Tibial nerve (tissue), 4 donors: ENCODE data around the gene TEKT5. TPM values are rescaled to one million over a fixed set of nuclear protein-coding genes. Genes with fewer than 3 reads are reported as not detected.

ENCODE experiments used
- DNase-seq, 2 donors: peaks; one replicate each; pipeline ENCODE4 v3.0.0-alpha.2; 2019; ENCODE audit warnings: low spot score in 2 of 2
- H3K27ac ChIP-seq, 4 donors: fragments of 200-600 bp; sonication (generic) in 3 of 4; one replicate each; pipeline ENCODE4 v1.5.1; 2017 to 2019; ENCODE audit warnings: mild to moderate bottlenecking in 1 of 4
- H3K27me3 ChIP-seq, 2 donors: fragments of 200-600 bp; sonication (generic) in 1 of 2; one replicate each; pipeline versions ENCODE4 v1.5.1 to v1.6.0; 2017 to 2019
- H3K36me3 ChIP-seq, 3 donors: fragments of 200-600 bp; sonication (generic); one replicate each; pipeline ENCODE4 v1.5.1; 2018 to 2019
- H3K4me1 ChIP-seq, 4 donors: fragments of 200-600 bp; sonication (generic) in 3 of 4; one replicate each; pipeline ENCODE4 v1.5.1; 2017 to 2019
- H3K4me3 ChIP-seq, 4 donors: fragments of 200-600 bp; sonication (generic) in 3 of 4; one replicate each; pipeline ENCODE4 v1.5.1; 2017 to 2019; ENCODE audit warnings: mild to moderate bottlenecking in 1 of 4, moderate library complexity in 1 of 4
- H3K9me3 ChIP-seq, 4 donors: fragments of 200-600 bp; sonication (generic) in 3 of 4; one replicate each; pipeline ENCODE4 v1.5.1; 2017 to 2019
- EP300 ChIP-seq, 2 donors: sonication (generic); formaldehyde crosslinking; IDR thresholded peaks; one replicate each; pipeline ENCODE4 v1.6.1; 2017; ENCODE audit warnings: antibody characterized with exemption in 2 of 2, mild to moderate bottlenecking in 1 of 2
- POLR2A ChIP-seq, 2 donors: fragments of 450-650 bp; IDR thresholded peaks; one replicate each; pipeline ENCODE4 v1.6.1; 2017; ENCODE audit warnings: antibody characterized with exemption in 2 of 2, mild to moderate bottlenecking in 2 of 2, moderate library complexity in 2 of 2
- WGBS, 2 donors: methylation state at CpG; one replicate each; pipeline ENCODE4 v1.1.5; 2018; 5-methylcytosine and 5-hydroxymethylcytosine counted together
- total RNA-seq, 4 donors: library from RNA; depleted of rRNA; stranded (reverse); fragments of >200 nt; gene quantifications; one replicate each; pipeline ENCODE4 v1.1.0, GENCODE V29; 2016
- TF ChIP-seq, protein P1 (sequence below), 5 experiments: fragments of 200-600 bp in 3 of 5; fragments of 450-650 bp in 2 of 5; sonication (generic) in 3 of 5; IDR thresholded peaks; one replicate each; pipeline ENCODE4 v1.5.1; 2016 to 2019; ENCODE audit warnings: antibody characterized with exemption in 5 of 5, mild to moderate bottlenecking in 3 of 5, moderate library complexity in 2 of 5

TEKT5 gene
- total RNA-seq, 4 donors from 2014 or later: not detected

DNA sequence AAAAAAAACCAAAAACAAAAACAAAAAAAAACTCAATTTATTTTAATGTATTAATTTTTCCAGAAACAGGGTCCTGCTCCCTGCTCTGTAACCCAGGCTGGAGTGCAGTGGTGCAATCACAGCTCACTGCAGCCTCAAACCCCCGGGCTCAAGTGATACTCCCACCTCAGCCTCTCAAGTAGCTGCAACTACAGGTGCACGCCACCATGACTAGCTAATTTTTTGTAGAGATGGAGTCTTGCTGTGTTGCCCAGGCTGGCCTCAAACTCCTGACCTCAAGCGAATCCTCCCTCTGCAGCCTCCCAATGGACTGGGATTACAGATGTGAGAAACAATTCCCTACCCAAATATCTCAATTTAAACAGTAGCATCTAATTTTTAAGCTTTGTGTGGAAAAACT lies 89.1 kb downstream of the TEKT5 start:
- no peak for TF ChIP-seq EP300 (IDR thresholded peaks at IDR 0.05)
- no peak for TF ChIP-seq POLR2A (IDR thresholded peaks at IDR 0.05)
- TF ChIP-seq, protein P1, sequence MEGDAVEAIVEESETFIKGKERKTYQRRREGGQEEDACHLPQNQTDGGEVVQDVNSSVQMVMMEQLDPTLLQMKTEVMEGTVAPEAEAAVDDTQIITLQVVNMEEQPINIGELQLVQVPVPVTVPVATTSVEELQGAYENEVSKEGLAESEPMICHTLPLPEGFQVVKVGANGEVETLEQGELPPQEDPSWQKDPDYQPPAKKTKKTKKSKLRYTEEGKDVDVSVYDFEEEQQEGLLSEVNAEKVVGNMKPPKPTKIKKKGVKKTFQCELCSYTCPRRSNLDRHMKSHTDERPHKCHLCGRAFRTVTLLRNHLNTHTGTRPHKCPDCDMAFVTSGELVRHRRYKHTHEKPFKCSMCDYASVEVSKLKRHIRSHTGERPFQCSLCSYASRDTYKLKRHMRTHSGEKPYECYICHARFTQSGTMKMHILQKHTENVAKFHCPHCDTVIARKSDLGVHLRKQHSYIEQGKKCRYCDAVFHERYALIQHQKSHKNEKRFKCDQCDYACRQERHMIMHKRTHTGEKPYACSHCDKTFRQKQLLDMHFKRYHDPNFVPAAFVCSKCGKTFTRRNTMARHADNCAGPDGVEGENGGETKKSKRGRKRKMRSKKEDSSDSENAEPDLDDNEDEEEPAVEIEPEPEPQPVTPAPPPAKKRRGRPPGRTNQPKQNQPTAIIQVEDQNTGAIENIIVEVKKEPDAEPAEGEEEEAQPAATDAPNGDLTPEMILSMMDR (IDR thresholded peaks at IDR 0.05): no peak
- H3K36me3 ChIP-seq: no peaks in the 10 kb centered on the region
- H3K4me3 ChIP-seq: no peak overlapping the region
- no peaks in the 10 kb centered on the region for H3K27me3 ChIP-seq
- no peak overlapping the region for H3K27ac ChIP-seq
- H3K9me3 ChIP-seq: no peaks in the 10 kb centered on the region
- 88 to 94% methylated on average over 3 of the region's 3 CpGs for WGBS, 2 donors
- H3K4me1 ChIP-seq: peaks cover 0 to 18% (median 2%) of the 10 kb centered on the region in 4 donors
- DNase-seq: no peak

DNA sequence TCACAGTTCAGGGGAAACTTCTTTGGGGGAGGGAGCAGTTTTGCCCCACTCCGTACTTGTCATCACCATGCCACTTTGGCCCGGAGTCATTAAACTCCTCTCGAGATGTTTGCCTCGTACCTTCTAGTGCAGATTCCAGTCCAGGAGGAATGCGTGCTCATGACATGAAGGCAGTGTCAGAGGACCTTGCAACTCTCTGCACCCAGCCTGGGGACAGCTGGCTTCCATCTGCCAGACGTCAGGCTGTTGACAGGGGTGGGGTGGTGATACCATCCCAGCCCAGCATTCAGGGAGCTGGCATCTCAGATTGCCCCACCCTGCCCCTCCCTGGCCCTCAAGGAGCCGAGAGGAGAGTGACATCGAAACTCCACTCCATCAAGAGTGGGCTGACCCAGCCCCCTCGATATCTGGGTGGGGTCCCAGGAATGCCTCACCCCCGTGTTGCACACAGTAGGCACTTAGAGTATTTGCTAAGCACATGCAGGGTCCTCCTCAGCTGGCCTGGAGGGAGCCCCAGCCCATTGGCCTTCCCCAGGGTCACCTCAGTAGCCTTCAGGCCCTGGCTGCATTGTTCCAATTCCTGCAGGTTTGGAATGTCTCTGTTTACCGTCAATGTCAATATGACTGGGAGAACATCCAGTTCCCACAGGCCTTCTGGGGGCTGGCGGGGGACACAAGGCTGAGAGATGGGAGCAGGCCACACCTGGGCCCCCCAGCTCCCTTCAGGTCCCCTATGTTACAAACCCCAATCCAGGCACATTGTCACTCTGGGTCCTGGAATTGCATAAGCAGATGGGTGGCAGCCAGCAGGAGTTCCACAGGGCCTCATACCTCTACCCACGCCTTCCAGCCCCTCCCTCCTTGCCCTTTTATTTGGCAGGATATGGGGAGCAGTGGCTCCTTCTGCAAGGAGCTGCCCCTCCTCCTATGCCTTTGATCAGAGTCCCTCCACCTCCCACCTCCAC lies 93.0 kb downstream of the TEKT5 start:
- H3K36me3 ChIP-seq: no peaks in the 10 kb centered on the region
- TF ChIP-seq, protein P1 (IDR thresholded peaks at IDR 0.05): no peak
- no peak for TF ChIP-seq EP300 (IDR thresholded peaks at IDR 0.05)
- no peak for TF ChIP-seq POLR2A (IDR thresholded peaks at IDR 0.05)
- H3K27me3 ChIP-seq: peaks cover 0 to 4% of the 10 kb centered on the region in 2 donors
- no peaks in the 10 kb centered on the region for H3K9me3 ChIP-seq
- H3K27ac ChIP-seq: peak overlapping the region in 1 of 4 donors; percentile 65
- peaks cover 0 to 6% (median 0%) of the 10 kb centered on the region in 4 donors for H3K4me1 ChIP-seq
- no peak for DNase-seq
- no peak overlapping the region for H3K4me3 ChIP-seq
- 50 to 74% methylated on average over 8 to 12 of the region's 13 CpGs for WGBS, 2 donors

DNA sequence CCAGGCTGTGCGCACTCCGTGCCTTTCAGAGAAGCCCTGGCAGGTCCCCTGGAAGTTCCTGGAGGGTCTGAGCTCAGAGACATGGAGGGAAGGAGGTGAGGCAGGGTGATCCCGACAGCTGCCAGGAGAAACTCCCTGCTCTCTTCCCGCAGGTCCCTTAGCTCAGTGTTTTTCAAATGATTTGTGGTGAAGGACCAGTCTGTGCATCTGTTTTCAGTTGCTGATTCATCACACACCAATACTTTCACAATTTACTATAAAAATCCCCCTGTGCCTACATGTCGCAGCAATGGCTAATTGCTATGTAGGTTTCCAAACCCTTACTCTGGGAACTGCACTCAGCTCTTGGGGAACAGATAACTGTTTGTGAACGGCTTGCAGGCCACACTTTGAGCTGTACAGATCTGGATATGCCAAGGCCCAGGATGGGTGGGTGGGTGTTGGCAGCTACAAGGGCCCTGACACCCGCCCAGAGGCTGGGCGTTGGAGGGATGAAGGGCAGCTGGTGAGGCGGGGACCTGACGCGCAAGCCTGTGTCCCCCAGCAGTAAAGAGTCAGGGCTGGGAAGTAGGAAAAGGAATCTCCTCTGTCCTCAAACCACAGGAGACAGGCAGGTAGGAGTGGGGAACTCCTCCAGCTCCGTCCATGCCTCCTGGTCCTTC lies 93.8 kb downstream of the TEKT5 start:
- Histone ChIP-seq H3K27me3 (peaks cover 0 to 4% of the 10 kb centered on the region in 2 donors), H3K36me3 (no peaks in the 10 kb centered on the region), H3K4me3 (no peak overlapping the region), H3K9me3 (no peaks in the 10 kb centered on the region), H3K27ac (peak overlapping the region in 2 of 4 donors; percentile 13 to 65), H3K4me1 (peaks cover 0 to 6% (median 0%) of the 10 kb centered on the region in 4 donors)
- WGBS, 2 donors: 51 to 65% methylated on average over 11 to 12 of the region's 12 CpGs
- TF ChIP-seq, protein P1 (IDR thresholded peaks at IDR 0.05): no peak
- TF ChIP-seq EP300 (IDR thresholded peaks at IDR 0.05): peak in 1 of 2 donors; percentile 42
- TF ChIP-seq POLR2A (IDR thresholded peaks at IDR 0.05): no peak
- no peak for DNase-seq

DNA sequence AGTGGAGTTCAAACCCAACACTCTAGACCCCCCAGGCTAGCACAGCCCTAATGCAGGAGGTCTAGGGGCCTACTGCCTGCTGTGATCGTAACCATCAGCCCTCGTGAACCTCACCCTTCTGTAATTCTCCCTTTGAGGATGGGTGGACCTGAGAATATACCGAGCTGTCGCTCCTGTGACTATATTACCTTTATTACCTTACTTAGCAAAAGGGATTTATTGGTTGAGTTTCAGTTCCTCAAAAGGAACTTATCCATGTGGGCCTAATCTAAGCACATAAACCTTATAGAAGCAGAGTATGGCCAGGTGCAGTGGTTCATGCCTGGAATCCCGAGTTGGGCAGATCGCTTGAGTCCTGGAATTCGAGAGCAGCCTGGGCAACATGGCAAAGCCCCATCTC lies 95.1 kb downstream of the TEKT5 start:
- Histone ChIP-seq H3K9me3 (no peaks in the 10 kb centered on the region), H3K36me3 (no peaks in the 10 kb centered on the region), H3K4me3 (no peak overlapping the region), H3K27ac (no peak overlapping the region), H3K4me1 (peaks cover 0 to 6% (median 0%) of the 10 kb centered on the region in 4 donors), H3K27me3 (peaks cover 0 to 4% of the 10 kb centered on the region in 2 donors)
- WGBS, 2 donors: 88 to 92% methylated on average over 7 of the region's 7 CpGs
- DNase-seq: no peak
- TF ChIP-seq, protein P1 (IDR thresholded peaks at IDR 0.05): no peak

DNA sequence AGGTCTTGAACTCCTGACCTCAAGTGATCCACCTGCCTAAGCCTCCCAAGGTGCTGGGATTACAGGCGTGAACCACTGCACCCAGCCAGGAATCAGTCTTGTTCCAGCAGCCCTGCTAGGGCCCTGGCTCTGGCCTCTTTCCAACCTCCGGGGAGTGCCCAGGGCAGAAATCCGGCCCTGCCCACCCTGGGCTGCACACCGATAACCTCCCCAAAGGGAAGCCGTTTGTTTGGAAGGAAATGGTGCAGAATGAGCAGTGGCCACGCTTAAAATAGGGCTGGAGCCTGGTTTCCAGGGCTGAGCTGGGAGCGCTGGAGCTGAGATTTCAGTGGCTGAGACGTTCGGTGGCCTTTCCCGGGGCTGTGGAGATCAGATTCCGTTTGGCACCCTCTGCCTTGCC lies 96.6 kb downstream of the TEKT5 start:
- DNase-seq: no peak
- TF ChIP-seq, protein P1 (IDR thresholded peaks at IDR 0.05): no peak
- TF ChIP-seq EP300 (IDR thresholded peaks at IDR 0.05) (no peak), POLR2A (IDR thresholded peaks at IDR 0.05) (no peak)
- H3K4me3 ChIP-seq: no peak overlapping the region
- H3K9me3 ChIP-seq: no peaks in the 10 kb centered on the region
- WGBS, 2 donors: 50 to 52% methylated on average over 11 of the region's 11 CpGs
- peaks cover 0 to 4% of the 10 kb centered on the region in 2 donors for H3K27me3 ChIP-seq
- no peak overlapping the region for H3K27ac ChIP-seq
- H3K4me1 ChIP-seq: peaks cover 0 to 6% (median 0%) of the 10 kb centered on the region in 4 donors
- H3K36me3 ChIP-seq: no peaks in the 10 kb centered on the region
